Dermis microvascular lymphatic vessel endothelial cell (primary cell): ENCODE results near the gene TBCA. TPM values are rescaled to one million over a fixed set of nuclear protein-coding genes. Genes with fewer than 3 reads are reported as not detected.

Source experiments
- DNase-seq, 2 donors: peaks; one replicate each; pipeline versions ENCODE4 v3.0.0 to v3.0.0-alpha.2; 2010; ENCODE audit warnings: low read depth in 2 of 2
- total RNA-seq: library from RNA; depleted of rRNA; stranded (reverse); fragments of >200 nt; gene quantifications from 2 replicates; pipeline ENCODE4 v1.2.1, GENCODE V29; 2014

Gene TBCA
- total RNA-seq, 1 donor from 2014 or later: 75.1 TPM

- DNase-seq: no peak
These were observed 132.3 kb downstream of the TBCA start for GRCh38 chr5:77643654-77644370.

- DNase-seq: no peak
These were observed 133.1 kb downstream of the TBCA start for GRCh38 chr5:77642738-77643653.

GRCh38 chr5:77641963-77642737 lies 134.0 kb downstream of the TBCA start:
- DNase-seq: no peak

DNA sequence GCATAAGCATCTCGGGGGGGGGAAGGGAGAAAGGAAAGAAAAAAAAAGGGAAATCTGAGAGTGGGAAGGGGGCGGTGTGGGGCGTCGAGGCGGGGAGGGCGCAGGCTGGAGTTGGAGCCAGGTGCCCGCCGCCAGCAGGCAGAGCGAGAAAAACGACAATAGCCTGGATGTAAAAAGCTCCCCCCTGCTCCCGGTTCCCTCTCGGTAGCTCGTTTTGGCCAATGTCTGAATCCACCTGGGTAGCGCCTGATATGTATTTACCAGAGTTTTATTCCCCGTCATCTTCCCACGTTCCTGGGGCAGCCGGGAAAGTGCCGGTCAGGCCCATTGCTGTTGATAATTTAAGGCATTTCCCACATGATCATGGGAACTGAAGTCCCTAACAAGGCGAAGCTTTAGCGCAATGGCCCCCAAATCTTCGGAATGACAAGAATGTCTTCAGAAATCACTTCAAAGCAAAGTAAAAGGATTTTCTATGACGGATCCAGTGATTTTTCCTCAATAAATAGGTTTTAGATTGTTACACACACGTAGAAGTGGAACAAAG lies 134.7 kb downstream of the TBCA start:
- no peak for DNase-seq

Other genes starting within 250 kb of the TBCA start
- gene OTP, start 137.6 kb downstream of the TBCA start, total RNA-seq: not detected in 2 replicates